KOPT-K1 (cell line): ENCODE results near the gene FOXP2.

Experiments
- H3K27ac ChIP-seq: fragments of 200-600 bp; sonication (generic); 2 replicates; pipeline ENCODE4 v1.5.1; 2016; ENCODE audit warnings: antibody characterized with exemption, mild to moderate bottlenecking, low read depth, low read length; ENCODE audit not compliant: poor library complexity, severe bottlenecking
- H3K36me3 ChIP-seq: fragments of 200-600 bp; sonication (generic); 2 replicates; pipeline ENCODE4 v1.5.1; 2017; ENCODE audit warnings: antibody characterized with exemption, mild to moderate bottlenecking, low read length, moderate library complexity; ENCODE audit not compliant: insufficient read depth
- H3K9me3 ChIP-seq: fragments of 200-600 bp; sonication (generic); 2 replicates; pipeline ENCODE4 v1.5.1; 2017; ENCODE audit warnings: antibody characterized with exemption, low read length, mild to moderate bottlenecking; ENCODE audit not compliant: insufficient read depth, poor library complexity, severe bottlenecking

Gene FOXP2

GRCh38 chr7:114659409-114660125 lies 245.0 kb downstream of the FOXP2 start:
- no peak overlapping the region for H3K27ac ChIP-seq
- no peaks in the 10 kb centered on the region for H3K36me3 ChIP-seq
- no peaks in the 10 kb centered on the region for H3K9me3 ChIP-seq

- Histone ChIP-seq H3K9me3 (no peaks in the 10 kb centered on the region), H3K27ac (no peak overlapping the region), H3K36me3 (no peaks in the 10 kb centered on the region)
These were observed 245.5 kb downstream of the FOXP2 start for GRCh38 chr7:114660126-114660486.

GRCh38 chr7:114660753-114661152 lies 246.1 kb downstream of the FOXP2 start:
- Histone ChIP-seq H3K27ac (no peak overlapping the region), H3K9me3 (no peaks in the 10 kb centered on the region), H3K36me3 (no peaks in the 10 kb centered on the region)

GRCh38 chr7:114662002-114662677 lies 247.5 kb downstream of the FOXP2 start:
- Histone ChIP-seq H3K36me3 (no peaks in the 10 kb centered on the region), H3K27ac (no peak overlapping the region), H3K9me3 (no peaks in the 10 kb centered on the region)

GRCh38 chr7:114663502-114663901 lies 248.9 kb downstream of the FOXP2 start:
- Histone ChIP-seq H3K9me3 (no peaks in the 10 kb centered on the region), H3K27ac (no peak overlapping the region), H3K36me3 (no peaks in the 10 kb centered on the region)

- no peaks in the 10 kb centered on the region for H3K9me3 ChIP-seq
- no peaks in the 10 kb centered on the region for H3K36me3 ChIP-seq
- H3K27ac ChIP-seq, result no peak overlapping the region
These were observed 256.1 kb downstream of the FOXP2 start for GRCh38 chr7:114670676-114671075.

- Histone ChIP-seq H3K9me3 (no peaks in the 10 kb centered on the region), H3K27ac (no peak overlapping the region), H3K36me3 (no peaks in the 10 kb centered on the region)
These were observed 257.0 kb downstream of the FOXP2 start for GRCh38 chr7:114671563-114672123.

- Histone ChIP-seq H3K9me3 (no peaks in the 10 kb centered on the region), H3K36me3 (no peaks in the 10 kb centered on the region)
These were observed 263.5 kb downstream of the FOXP2 start for GRCh38 chr7:114678116-114678515.

GRCh38 chr7:114687238-114687637 lies 272.6 kb downstream of the FOXP2 start:
- H3K36me3 ChIP-seq, result no peaks in the 10 kb centered on the region
- H3K27ac ChIP-seq, result no peak overlapping the region
- H3K9me3 ChIP-seq, result no peaks in the 10 kb centered on the region

More at GRCh38 chr7:114678116-114678515, 263.5 kb downstream of the FOXP2 start:
- H3K27ac ChIP-seq, result no peak overlapping the region

- Histone ChIP-seq H3K9me3 (no peaks in the 10 kb centered on the region), H3K27ac (no peak overlapping the region), H3K36me3 (no peaks in the 10 kb centered on the region)
These were observed 273.9 kb downstream of the FOXP2 start for GRCh38 chr7:114688443-114689055.

GRCh38 chr7:114689406-114689805 lies 274.8 kb downstream of the FOXP2 start:
- Histone ChIP-seq H3K27ac (no peak overlapping the region), H3K9me3 (no peaks in the 10 kb centered on the region), H3K36me3 (no peaks in the 10 kb centered on the region)

- no peaks in the 10 kb centered on the region for H3K36me3 ChIP-seq
- no peak overlapping the region for H3K27ac ChIP-seq
- H3K9me3 ChIP-seq, result no peaks in the 10 kb centered on the region
These were observed 277.0 kb downstream of the FOXP2 start for GRCh38 chr7:114691605-114692004.

- Histone ChIP-seq H3K27ac (no peak overlapping the region), H3K9me3 (no peaks in the 10 kb centered on the region), H3K36me3 (no peaks in the 10 kb centered on the region)
These were observed 280.6 kb downstream of the FOXP2 start for GRCh38 chr7:114695182-114695581.

GRCh38 chr7:114700247-114700928 lies 285.8 kb downstream of the FOXP2 start:
- no peak overlapping the region for H3K27ac ChIP-seq
- no peaks in the 10 kb centered on the region for H3K36me3 ChIP-seq
- H3K9me3 ChIP-seq, result no peaks in the 10 kb centered on the region

- no peak overlapping the region for H3K27ac ChIP-seq
- no peaks in the 10 kb centered on the region for H3K9me3 ChIP-seq
These were observed 289.1 kb downstream of the FOXP2 start for GRCh38 chr7:114703677-114704076.

More at GRCh38 chr7:114703677-114704076, 289.1 kb downstream of the FOXP2 start:
- no peaks in the 10 kb centered on the region for H3K36me3 ChIP-seq
